ENCODE results near the gene DPY30. TPM values are rescaled to one million over a fixed set of nuclear protein-coding genes. Genes with fewer than 3 reads are reported as not detected.
A peak's percentile ranks its signal among the peaks of the same experiment; 100 is the strongest.

The DPY30 gene
- total RNA-seq, 2 experiments from 2014 or later = 47.9 to 61.4 TPM

DNA sequence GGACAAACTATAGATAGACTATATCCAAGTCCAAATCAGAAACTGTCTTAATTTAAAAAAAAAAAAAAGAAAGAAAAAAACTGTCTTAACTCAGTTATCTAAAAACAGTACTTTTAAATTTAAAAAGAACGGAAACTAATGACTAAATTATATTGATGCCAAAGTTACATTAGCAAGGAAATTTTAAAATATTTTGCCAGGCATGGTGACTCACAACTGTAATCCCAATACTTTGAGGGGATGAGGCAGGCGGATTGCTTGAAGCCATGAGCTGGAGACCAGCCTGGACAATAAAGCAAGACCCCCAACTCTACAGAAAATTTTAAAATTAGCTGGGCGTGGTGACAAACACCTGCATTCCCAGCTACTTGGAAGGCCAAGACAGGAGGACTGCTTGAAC, 59.6 kb downstream of the DPY30 start:
- H3K4me2 ChIP-seq (ENCODE audit: low read length) = no peak overlapping the region
- H3K4me1 ChIP-seq (ENCODE audit: insufficient read depth, low read length, poor library complexity, severe bottlenecking) = peaks cover 14% of the 10 kb centered on the region
- no peaks in the 10 kb centered on the region for H3K9me2 ChIP-seq (ENCODE audit: insufficient read depth, low read length)
- TF ChIP-seq CTCF (conservative IDR thresholded peaks at IDR 0.05; ENCODE audit: low read length) = no peak
- TF ChIP-seq EZH2phosphoT487 (IDR thresholded peaks at IDR 0.05; ENCODE audit: borderline replicate concordance, low read depth, low read length) = no peak
- CTCF ChIA-PET (ENCODE audit: unreplicated experiment) = no interaction called here
- no peak overlapping the region for H3K4me3 ChIP-seq (ENCODE audit: low read depth, low read length, poor library complexity, severe bottlenecking)
- H3K79me2 ChIP-seq (ENCODE audit: insufficient read depth, low read depth, low read length) = peaks cover 88% of the 10 kb centered on the region
- 0 out of 2 replicates have a peak, but pooled peaks cover 8% of the 10 kb centered on the region for H3K9me3 ChIP-seq (ENCODE audit: low read length)
- 0 out of 2 replicates have a peak, but pooled peaks cover 5% of the 10 kb centered on the region for H4K20me1 ChIP-seq (ENCODE audit: insufficient read depth, low read length)
- H3K27ac ChIP-seq (ENCODE audit: low read depth, low read length, poor library complexity, severe bottlenecking) = no peak overlapping the region
- POLR2A ChIA-PET = interaction anchor here (0.6 to 1.2 kb wide), 2 partner anchors 55 to 259 kb away, joined by 3 read pairs; no protein-coding TSS in a partner anchor
- no peak overlapping the region for H2AFZ ChIP-seq (ENCODE audit: low read length)
- intact Hi-C loops (cut with micrococcal nuclease; ENCODE audit: unreplicated experiment) = no loop called here
- no peak for DNase-seq (ENCODE audit: low spot score)
- no TSS peak for BruUV-seq (replicated peaks)
- peaks cover 29% of the 10 kb centered on the region for H3K36me3 ChIP-seq (ENCODE audit: insufficient read depth, low read length)

- ChIA-PET POLR2A (interaction anchor here (0.6 kb wide), 1 partner anchor 20 kb away, joined by 3 read pairs; no protein-coding TSS in a partner anchor), CTCF (ENCODE audit: unreplicated experiment) (no interaction called here)
- Histone ChIP-seq H3K9me2 (ENCODE audit: insufficient read depth, low read length) (no peaks in the 10 kb centered on the region), H3K36me3 (ENCODE audit: insufficient read depth, low read length) (peaks cover 28% of the 10 kb centered on the region), H3K27ac (ENCODE audit: low read depth, low read length, poor library complexity, severe bottlenecking) (no peak overlapping the region), H3K4me2 (ENCODE audit: low read length) (no peak overlapping the region), H2AFZ (ENCODE audit: low read length) (no peak overlapping the region), H3K9me3 (ENCODE audit: low read length) (0 out of 2 replicates have a peak, but pooled peaks cover 8% of the 10 kb centered on the region), H4K20me1 (ENCODE audit: insufficient read depth, low read length) (0 out of 2 replicates have a peak, but pooled peaks cover 5% of the 10 kb centered on the region), H3K4me3 (ENCODE audit: low read depth, low read length, poor library complexity, severe bottlenecking) (no peak overlapping the region), H3K4me1 (ENCODE audit: insufficient read depth, low read length, poor library complexity, severe bottlenecking) (peaks cover 14% of the 10 kb centered on the region), H3K79me2 (ENCODE audit: insufficient read depth, low read depth, low read length) (peaks cover 88% of the 10 kb centered on the region)
- TF ChIP-seq EZH2phosphoT487 (IDR thresholded peaks at IDR 0.05; ENCODE audit: borderline replicate concordance, low read depth, low read length) (no peak), CTCF (conservative IDR thresholded peaks at IDR 0.05; ENCODE audit: low read length) (no peak)
- BruUV-seq (replicated peaks) = TSS peak; percentile 13
- no peak for DNase-seq (ENCODE audit: low spot score)
- intact Hi-C loops (cut with micrococcal nuclease; ENCODE audit: unreplicated experiment) = no loop called here
Measured at GRCh38 chr2:31979018-31979417, 60.6 kb downstream of the DPY30 start.

- H2AFZ ChIP-seq (ENCODE audit: low read length) = no peak overlapping the region
- no peak overlapping the region for H3K4me2 ChIP-seq (ENCODE audit: low read length)
- H3K9me2 ChIP-seq (ENCODE audit: insufficient read depth, low read length) = no peaks in the 10 kb centered on the region
- H3K36me3 ChIP-seq (ENCODE audit: insufficient read depth, low read length) = peaks cover 26% of the 10 kb centered on the region
- 0 out of 2 replicates have a peak, but pooled peaks cover 8% of the 10 kb centered on the region for H3K9me3 ChIP-seq (ENCODE audit: low read length)
- ChIA-PET CTCF (ENCODE audit: unreplicated experiment) (no interaction called here), POLR2A (no interaction called here)
- no peak for DNase-seq (ENCODE audit: low spot score)
- no peak overlapping the region for H3K27ac ChIP-seq (ENCODE audit: low read depth, low read length, poor library complexity, severe bottlenecking)
- 0 out of 2 replicates have a peak, but pooled peaks cover 5% of the 10 kb centered on the region for H4K20me1 ChIP-seq (ENCODE audit: insufficient read depth, low read length)
- no peak for TF ChIP-seq EZH2phosphoT487 (IDR thresholded peaks at IDR 0.05; ENCODE audit: borderline replicate concordance, low read depth, low read length)
- no peak for TF ChIP-seq CTCF (conservative IDR thresholded peaks at IDR 0.05; ENCODE audit: low read length)
- H3K79me2 ChIP-seq (ENCODE audit: insufficient read depth, low read depth, low read length) = peaks cover 88% of the 10 kb centered on the region
- BruUV-seq (replicated peaks) = no TSS peak
- peaks cover 14% of the 10 kb centered on the region for H3K4me1 ChIP-seq (ENCODE audit: insufficient read depth, low read length, poor library complexity, severe bottlenecking)
- no peak overlapping the region for H3K4me3 ChIP-seq (ENCODE audit: low read depth, low read length, poor library complexity, severe bottlenecking)
- intact Hi-C loops (cut with micrococcal nuclease; ENCODE audit: unreplicated experiment) = no loop called here
Measured at GRCh38 chr2:31978436-31978835, 61.2 kb downstream of the DPY30 start.

Measured in OCI-LY7 (cell line).